HG02885 (cell line): Measurements from ENCODE around the gene SDHC.
"Not testable (repeated sequence)": the region's sequence is repeated elsewhere in the genome, so short reads cannot be mapped to it uniquely, and the experiment has no call there.

Experiments used
- ATAC-seq: cut with Tn5 transposase; IDR thresholded peaks from one replicate; pipeline ENCODE4 v1.9.1; 2021; ENCODE audit warnings: mild to moderate bottlenecking; ENCODE audit not compliant: unreplicated experiment, poor library complexity

The SDHC gene

DNA sequence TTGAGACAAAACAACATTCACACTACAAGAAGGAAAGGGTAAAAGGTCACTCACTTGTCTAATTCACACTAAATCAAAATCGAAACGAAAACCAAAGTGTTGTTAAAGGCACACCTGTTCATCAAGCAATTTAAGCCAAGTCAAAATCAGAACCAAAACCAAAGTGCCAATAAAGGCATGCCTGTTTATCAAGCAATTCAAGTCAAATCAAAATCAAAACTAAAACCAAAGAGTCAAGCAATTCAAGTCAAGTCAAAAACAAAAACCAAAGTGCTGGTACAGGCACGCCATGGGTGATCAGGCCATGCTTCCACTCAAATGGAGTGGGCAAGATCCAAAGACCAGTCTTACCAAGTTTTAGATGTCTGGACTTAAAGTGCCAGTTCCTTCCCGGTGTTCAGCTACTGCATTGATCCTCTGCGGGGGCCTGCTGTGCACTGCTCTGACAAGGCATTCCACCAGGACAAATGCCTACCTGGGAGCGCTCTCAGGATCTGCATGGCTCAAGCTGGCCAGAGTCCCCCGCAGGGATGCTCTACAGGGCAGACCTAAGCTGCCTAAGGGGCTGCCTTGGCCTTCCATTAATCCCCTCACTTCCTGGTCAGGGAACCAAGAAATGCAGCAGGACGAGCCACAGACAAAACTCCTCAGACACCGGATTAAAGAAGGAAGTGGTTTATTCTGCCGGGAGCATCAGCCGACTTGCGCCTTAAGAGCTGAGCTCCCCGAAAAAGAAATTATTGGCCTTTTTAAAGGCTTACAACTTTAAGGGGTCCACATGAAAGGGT lies 95.9 kb downstream of the SDHC start:
- not testable (repeated sequence) for ATAC-seq

DNA sequence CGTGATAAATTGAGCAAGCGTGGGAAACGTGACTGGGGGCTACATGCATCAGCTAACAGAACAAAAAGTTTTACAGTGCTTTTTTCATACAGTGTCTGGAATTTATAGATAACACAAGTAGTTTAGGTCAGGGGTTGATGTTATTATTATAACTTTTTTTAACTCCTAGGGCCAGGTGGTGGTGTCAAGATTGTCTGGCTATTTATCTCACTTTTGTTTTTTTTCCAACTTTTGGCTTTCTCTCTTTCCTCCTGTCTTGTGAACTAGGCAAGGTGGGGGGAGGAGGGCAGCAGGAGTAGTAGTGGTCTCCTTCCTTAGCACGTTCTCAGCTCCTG lies 96.4 kb downstream of the SDHC start:
- ATAC-seq = not testable (repeated sequence)
